PFSK-1 (cell line): Measurements from ENCODE around the gene GNG13.

Source experiments
- FOXP2 ChIP-seq: optimal IDR thresholded peaks from 2 replicates; pipeline ENCODE3; 2011; ENCODE audit warnings: borderline replicate concordance, control low read depth, inconsistent platforms; ENCODE audit not compliant: insufficient read depth; ENCODE audit errors: extremely low read length, extremely low read depth
- POLR2AphosphoS5 ChIP-seq: IDR thresholded peaks from 2 replicates; pipeline ENCODE4 v1.6.1; 2012; ENCODE audit warnings: low read depth, mild to moderate bottlenecking, control low read depth, low read length, moderate library complexity
- SIN3A ChIP-seq: IDR thresholded peaks from 2 replicates; pipeline ENCODE4 v1.6.1; 2012; ENCODE audit warnings: mild to moderate bottlenecking, low read length, moderate library complexity, borderline replicate concordance; ENCODE audit not compliant: insufficient read depth
- TAF1 ChIP-seq: IDR thresholded peaks from 2 replicates; pipeline ENCODE4 v1.6.1; 2012; ENCODE audit warnings: low read length, control low read depth, borderline replicate concordance; ENCODE audit not compliant: insufficient read depth
- TF ChIP-seq, protein P1 (sequence below), 2 experiments: IDR thresholded peaks; 2 replicates each; pipeline versions ENCODE4 v1.6.1 to v1.8.0; 2011 to 2012; ENCODE audit warnings: low read depth in 2 of 2, low read length in 2 of 2, control low read depth in 1 of 2, inconsistent platforms in 1 of 2, mild to moderate bottlenecking in 1 of 2, moderate library complexity in 1 of 2; ENCODE audit not compliant: insufficient read depth in 1 of 2

DNA sequence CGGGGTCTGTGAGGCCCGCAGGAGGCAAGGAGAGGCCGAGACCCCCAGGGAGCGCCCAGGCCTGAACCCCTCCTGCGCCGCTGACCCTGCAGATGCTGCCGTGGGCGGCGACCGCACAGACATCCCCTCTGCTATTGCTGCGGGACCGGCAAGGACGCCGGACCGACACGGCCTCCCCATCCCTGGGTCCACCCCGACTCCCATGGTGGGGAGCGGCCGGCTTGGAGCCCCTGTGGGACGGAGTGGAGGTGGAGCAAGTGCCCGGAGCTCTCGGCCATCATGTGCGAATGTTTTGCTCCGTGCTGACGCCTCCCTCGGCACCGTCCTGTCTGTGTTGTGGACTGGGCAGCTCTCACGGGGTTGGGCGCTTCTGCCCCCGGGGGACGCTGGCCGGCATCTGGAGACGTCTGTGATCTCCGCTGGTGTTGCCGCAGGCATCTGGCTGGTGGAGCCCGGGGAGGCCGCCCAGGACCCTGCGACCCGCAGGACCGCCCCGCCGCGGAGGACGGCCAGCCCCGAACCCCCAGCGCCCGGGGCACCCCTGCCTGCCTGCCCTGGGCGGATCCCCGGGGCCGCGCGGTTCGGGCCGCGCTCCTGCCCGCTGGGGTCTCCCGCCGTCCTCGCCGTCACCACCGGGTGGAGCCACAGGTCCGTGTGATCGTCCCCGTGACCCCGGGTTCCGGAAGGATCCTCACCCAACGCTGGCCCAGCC is 12.8 kb upstream of the GNG13 start:
- TF ChIP-seq TAF1, result no peak
- TF ChIP-seq, protein P1, sequence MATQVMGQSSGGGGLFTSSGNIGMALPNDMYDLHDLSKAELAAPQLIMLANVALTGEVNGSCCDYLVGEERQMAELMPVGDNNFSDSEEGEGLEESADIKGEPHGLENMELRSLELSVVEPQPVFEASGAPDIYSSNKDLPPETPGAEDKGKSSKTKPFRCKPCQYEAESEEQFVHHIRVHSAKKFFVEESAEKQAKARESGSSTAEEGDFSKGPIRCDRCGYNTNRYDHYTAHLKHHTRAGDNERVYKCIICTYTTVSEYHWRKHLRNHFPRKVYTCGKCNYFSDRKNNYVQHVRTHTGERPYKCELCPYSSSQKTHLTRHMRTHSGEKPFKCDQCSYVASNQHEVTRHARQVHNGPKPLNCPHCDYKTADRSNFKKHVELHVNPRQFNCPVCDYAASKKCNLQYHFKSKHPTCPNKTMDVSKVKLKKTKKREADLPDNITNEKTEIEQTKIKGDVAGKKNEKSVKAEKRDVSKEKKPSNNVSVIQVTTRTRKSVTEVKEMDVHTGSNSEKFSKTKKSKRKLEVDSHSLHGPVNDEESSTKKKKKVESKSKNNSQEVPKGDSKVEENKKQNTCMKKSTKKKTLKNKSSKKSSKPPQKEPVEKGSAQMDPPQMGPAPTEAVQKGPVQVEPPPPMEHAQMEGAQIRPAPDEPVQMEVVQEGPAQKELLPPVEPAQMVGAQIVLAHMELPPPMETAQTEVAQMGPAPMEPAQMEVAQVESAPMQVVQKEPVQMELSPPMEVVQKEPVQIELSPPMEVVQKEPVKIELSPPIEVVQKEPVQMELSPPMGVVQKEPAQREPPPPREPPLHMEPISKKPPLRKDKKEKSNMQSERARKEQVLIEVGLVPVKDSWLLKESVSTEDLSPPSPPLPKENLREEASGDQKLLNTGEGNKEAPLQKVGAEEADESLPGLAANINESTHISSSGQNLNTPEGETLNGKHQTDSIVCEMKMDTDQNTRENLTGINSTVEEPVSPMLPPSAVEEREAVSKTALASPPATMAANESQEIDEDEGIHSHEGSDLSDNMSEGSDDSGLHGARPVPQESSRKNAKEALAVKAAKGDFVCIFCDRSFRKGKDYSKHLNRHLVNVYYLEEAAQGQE (IDR thresholded peaks at IDR 0.05; ENCODE audit: insufficient read depth in 1 of 2, low read depth in 2 of 2, low read length in 2 of 2), result no peak
- TF ChIP-seq SIN3A, result no peak
- TF ChIP-seq FOXP2, result no peak
- TF ChIP-seq POLR2AphosphoS5, result no peak
